Forelimb muscle (tissue), 1 donor: ENCODE measurements around the gene RGS19. TPM values are rescaled to one million over a fixed set of nuclear protein-coding genes. Genes with fewer than 3 reads are reported as not detected.

Source experiments
- DNase-seq: peaks from one replicate; pipeline ENCODE4 v3.0.0-alpha.2; 2013; ENCODE audit warnings: low read depth
- polyA plus RNA-seq: library from polyadenylated mRNA; unstranded; fragments of 120-200 nt; gene quantifications from one replicate; pipeline ENCODE4 v1.2.1, GENCODE V29; 2013; ENCODE audit not compliant: insufficient read length

Gene RGS19
- polyA plus RNA-seq, 1 donor = 4.7 TPM

- no peak for DNase-seq
These were observed 29.7 kb upstream of the RGS19 start for GRCh38 chr20:64108731-64109681.

- no peak for DNase-seq
These were observed 28.6 kb upstream of the RGS19 start for GRCh38 chr20:64107736-64108457.

GRCh38 chr20:64106981-64107735, 27.8 kb upstream of the RGS19 start, which contains the start of gene NPBWR2:
Gene NPBWR2, minus strand, starts transcription at chr20:64107565. Its CDS starts 734 bp downstream, at chr20:64106831.
- DNase-seq = no peak

- no peak for DNase-seq
These were observed 27.2 kb upstream of the RGS19 start for GRCh38 chr20:64106435-64106961.

GRCh38 chr20:64105846-64106434, 26.6 kb upstream of the RGS19 start:
- no peak for DNase-seq

- no peak for DNase-seq
These were observed 25.5 kb upstream of the RGS19 start for GRCh38 chr20:64104667-64105451.

- DNase-seq = no peak
These were observed 24.8 kb upstream of the RGS19 start for GRCh38 chr20:64103871-64104666.

- no peak for DNase-seq
These were observed 23.5 kb upstream of the RGS19 start for GRCh38 chr20:64102647-64103354.

GRCh38 chr20:64101731-64102621, 22.7 kb upstream of the RGS19 start:
- DNase-seq = no peak

- no peak for DNase-seq
These were observed 21.8 kb upstream of the RGS19 start for GRCh38 chr20:64100946-64101688.

- no peak for DNase-seq
These were observed 21.2 kb upstream of the RGS19 start for GRCh38 chr20:64100566-64100888.

- DNase-seq = no peak
These were observed 20.7 kb upstream of the RGS19 start for GRCh38 chr20:64099880-64100565.

GRCh38 chr20:64099086-64099786, 19.9 kb upstream of the RGS19 start:
- no peak for DNase-seq

GRCh38 chr20:64098471-64099013, 19.2 kb upstream of the RGS19 start:
- DNase-seq = no peak

- DNase-seq = no peak
These were observed 17.2 kb upstream of the RGS19 start for GRCh38 chr20:64096535-64096934.

- DNase-seq = no peak
These were observed 16.6 kb upstream of the RGS19 start for GRCh38 chr20:64095927-64096326.
